Activated CD4-positive, alpha-beta memory T cell treated with anti-CD3 and anti-CD28 coated beads, Interleukin-2, amount 10 ng/mL, durations not matched to agents 7 days and 5 days (primary cell): Measurements from ENCODE around the gene CST11. TPM values are rescaled to one million over a fixed set of nuclear protein-coding genes. Genes with fewer than 3 reads are reported as not detected.

Experiments used
- CTCF ChIA-PET: fragments of 350-600 bp; sonication (Branson Sonifier 250); formaldehyde crosslinking; loops from one replicate; lab custom pipeline; 2021; ENCODE audit warnings: antibody characterized with exemption, inconsistent platforms; lab: Charles Lee
- POLR2A ChIA-PET: fragments of 350-600 bp; sonication (Branson Sonifier 250); formaldehyde crosslinking; loops from one replicate; lab custom pipeline; 2021; ENCODE audit warnings: antibody characterized with exemption; lab: Charles Lee
- DNase-seq: peaks from one replicate; pipeline ENCODE4 v3.0.0-alpha.2; 2020
- H3K27ac Mint-ChIP-seq: one replicate; pipeline ENCODE4 v1.8.0; 2021; ENCODE audit warnings: mild to moderate bottlenecking, mixed read lengths
- H3K27me3 Mint-ChIP-seq: one replicate; pipeline ENCODE4 v1.8.0; 2021; ENCODE audit warnings: mixed read lengths
- H3K36me3 Mint-ChIP-seq: one replicate; pipeline ENCODE4 v1.8.0; 2021; ENCODE audit warnings: low read depth, mixed read lengths
- H3K4me1 Mint-ChIP-seq: one replicate; pipeline ENCODE4 v1.8.0; 2021; ENCODE audit warnings: mixed read lengths
- H3K4me3 Mint-ChIP-seq: one replicate; pipeline ENCODE4 v1.8.0; 2021; ENCODE audit warnings: mild to moderate bottlenecking, mixed read lengths
- H3K9me3 Mint-ChIP-seq: one replicate; pipeline ENCODE4 v1.8.0; 2021; ENCODE audit warnings: mixed read lengths
- total RNA-seq, 2 experiments: library from RNA; stranded (reverse); gene quantifications; one replicate each; pipeline ENCODE4 v1.2.3, GENCODE V29; 2021

Gene CST11
- total RNA-seq, 2 experiments from 2014 or later, result not detected

DNA sequence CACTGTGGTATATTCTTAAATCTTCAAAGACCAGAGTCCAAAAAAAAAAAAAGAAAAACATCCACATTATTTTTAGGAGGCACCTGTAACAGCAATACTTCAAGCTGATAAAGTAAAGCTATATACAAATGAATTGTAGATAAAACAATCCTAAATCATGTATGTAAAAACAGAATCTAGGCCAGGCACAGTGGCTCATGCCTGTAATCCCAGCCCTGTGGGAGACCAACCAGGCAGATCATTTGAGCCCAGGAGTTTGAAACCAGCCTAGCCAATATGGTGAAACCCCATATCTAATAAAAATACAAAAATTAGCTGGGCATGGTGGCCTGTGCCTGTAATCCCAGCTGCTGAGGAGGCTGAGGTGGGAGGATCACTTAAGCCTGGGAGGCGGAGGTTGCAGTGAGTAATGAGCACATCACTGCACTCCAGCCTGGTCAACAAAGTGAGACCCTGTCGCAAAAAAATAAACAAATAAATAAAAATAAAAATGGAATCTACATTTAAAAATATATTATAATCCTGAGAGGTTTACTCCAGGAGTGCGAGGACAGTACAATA, 38.7 kb downstream of the CST11 start:
- no peak for DNase-seq
- POLR2A ChIA-PET, result no interaction called here
- H3K27ac Mint-ChIP-seq, result no peak overlapping the region
- no peaks in the 10 kb centered on the region for H3K27me3 Mint-ChIP-seq
- H3K4me1 Mint-ChIP-seq, result peaks cover 47% of the 10 kb centered on the region
- H3K9me3 Mint-ChIP-seq, result no peaks in the 10 kb centered on the region
- CTCF ChIA-PET, result no interaction called here
- peaks cover 25% of the 10 kb centered on the region for H3K36me3 Mint-ChIP-seq
- no peak overlapping the region for H3K4me3 Mint-ChIP-seq

DNA sequence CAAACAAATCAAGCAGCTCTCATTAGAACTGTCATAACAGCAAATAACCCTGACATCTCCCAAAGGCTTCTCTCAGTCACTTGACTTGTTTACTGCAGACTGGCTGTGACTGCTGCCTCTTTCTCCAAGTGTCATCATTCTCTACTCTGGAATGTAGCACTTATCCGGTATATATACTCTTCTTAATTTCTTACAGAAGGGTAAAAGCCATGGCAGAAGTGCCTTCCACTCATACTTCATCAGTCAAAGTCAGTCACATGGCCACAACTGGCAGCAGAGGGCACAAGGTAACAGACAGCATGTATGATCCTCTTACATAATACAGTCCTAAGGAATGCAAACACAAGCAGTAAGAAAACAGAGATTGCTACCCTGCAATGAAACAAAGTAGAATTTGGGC, 40.6 kb downstream of the CST11 start:
- no peak overlapping the region for H3K4me3 Mint-ChIP-seq
- peaks cover 24% of the 10 kb centered on the region for H3K36me3 Mint-ChIP-seq
- H3K4me1 Mint-ChIP-seq, result peaks cover 45% of the 10 kb centered on the region
- CTCF ChIA-PET, result no interaction called here
- no peak for DNase-seq
- POLR2A ChIA-PET, result interaction anchor here (1.1 kb wide), 1 partner anchor 12 kb away, joined by 3 read pairs; no protein-coding TSS in a partner anchor
- no peaks in the 10 kb centered on the region for H3K9me3 Mint-ChIP-seq
- no peak overlapping the region for H3K27ac Mint-ChIP-seq
- H3K27me3 Mint-ChIP-seq, result no peaks in the 10 kb centered on the region

DNA sequence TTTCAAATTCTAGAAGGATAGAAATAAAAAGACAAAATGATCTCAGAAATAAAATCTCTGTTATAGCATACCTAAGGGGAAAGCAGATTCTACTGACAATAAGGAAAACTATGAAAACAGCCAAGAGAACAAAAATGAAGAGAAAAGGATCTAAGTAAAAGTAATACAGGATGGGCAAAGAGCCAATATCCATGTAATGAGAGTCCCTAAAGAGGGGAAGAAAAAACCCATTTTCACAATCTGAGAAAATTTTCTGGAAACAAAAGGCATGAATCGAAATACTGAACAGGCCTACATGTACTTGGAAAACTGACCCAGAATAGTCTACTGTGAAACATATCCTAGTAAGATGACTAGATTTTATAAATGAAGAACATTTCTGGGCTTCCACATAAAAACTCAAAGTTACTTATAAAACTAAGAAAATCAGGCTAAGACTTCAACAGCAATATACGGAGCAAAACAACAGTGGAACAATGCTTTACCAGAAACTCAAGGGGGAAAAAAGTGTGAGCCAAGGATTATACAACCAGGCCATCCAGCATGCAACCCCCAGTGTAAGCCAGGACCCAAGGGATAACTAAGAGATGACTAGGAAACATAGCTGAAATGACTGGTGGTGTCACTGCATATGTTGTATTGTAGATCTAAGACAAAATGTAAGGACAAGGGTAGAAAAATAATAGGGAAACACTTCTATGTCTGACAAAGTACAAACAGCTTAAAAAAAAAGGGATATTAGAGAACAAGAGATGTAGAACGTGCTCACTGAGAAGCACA, 41.6 kb downstream of the CST11 start:
- ChIA-PET POLR2A (interaction anchor here (1.1 kb wide), 1 partner anchor 11 kb away, joined by 3 read pairs; no protein-coding TSS in a partner anchor), CTCF (no interaction called here)
- no peak overlapping the region for H3K4me3 Mint-ChIP-seq
- DNase-seq, result no peak
- no peaks in the 10 kb centered on the region for H3K27me3 Mint-ChIP-seq
- H3K27ac Mint-ChIP-seq, result no peak overlapping the region
- no peaks in the 10 kb centered on the region for H3K9me3 Mint-ChIP-seq
- H3K36me3 Mint-ChIP-seq, result peaks cover 29% of the 10 kb centered on the region
- peaks cover 41% of the 10 kb centered on the region for H3K4me1 Mint-ChIP-seq

DNA sequence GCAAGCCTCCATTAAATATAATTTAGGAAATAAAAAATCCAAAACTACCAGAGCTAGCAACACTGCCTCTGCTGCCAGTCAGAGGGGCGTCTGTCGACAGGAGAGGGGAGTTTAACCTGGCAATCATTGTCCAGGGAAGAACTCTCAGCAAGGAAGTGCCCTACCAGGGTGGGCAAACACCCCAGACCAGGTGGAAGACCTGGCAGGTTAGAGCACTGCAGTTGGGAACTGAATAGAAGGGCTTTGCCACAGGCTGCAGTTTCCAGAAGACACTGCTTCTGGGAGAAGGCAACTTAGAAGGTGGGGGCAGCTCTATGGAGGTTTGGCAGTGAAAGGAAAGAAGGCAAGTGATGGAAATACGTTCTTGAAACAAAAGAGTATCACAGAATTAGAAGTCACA, 42.9 kb downstream of the CST11 start:
- H3K4me3 Mint-ChIP-seq, result no peak overlapping the region
- peaks cover 26% of the 10 kb centered on the region for H3K36me3 Mint-ChIP-seq

GRCh38 chr20:23408957-23409356, 43.7 kb downstream of the CST11 start:
- Mint-ChIP-seq H3K4me1 (peaks cover 37% of the 10 kb centered on the region), H3K9me3 (no peaks in the 10 kb centered on the region), H3K27me3 (no peaks in the 10 kb centered on the region), H3K27ac (no peak overlapping the region), H3K4me3 (no peak overlapping the region), H3K36me3 (peaks cover 26% of the 10 kb centered on the region)
- DNase-seq, result no peak
- CTCF ChIA-PET, result interaction anchor here (1.7 kb wide), 1 partner anchor 11 kb away, joined by 3 read pairs; no protein-coding TSS in a partner anchor
- POLR2A ChIA-PET, result interaction anchor here (1.0 kb wide), 1 partner anchor 11 kb away, joined by 4 read pairs; no protein-coding TSS in a partner anchor

More for the DNA sequence above, 42.9 kb downstream of the CST11 start:
- Mint-ChIP-seq H3K27ac (no peak overlapping the region), H3K9me3 (no peaks in the 10 kb centered on the region), H3K27me3 (no peaks in the 10 kb centered on the region), H3K4me1 (peaks cover 35% of the 10 kb centered on the region)
- DNase-seq, result no peak
- ChIA-PET CTCF (interaction anchor here (1.7 kb wide), 1 partner anchor 10 kb away, joined by 3 read pairs; no protein-coding TSS in a partner anchor), POLR2A (interaction anchor here (1.0 kb wide), 1 partner anchor 10 kb away, joined by 4 read pairs; no protein-coding TSS in a partner anchor)

GRCh38 chr20:23407781-23408464, 44.8 kb downstream of the CST11 start:
- ChIA-PET POLR2A (interaction anchor here (2.2 kb wide), 1 partner anchor 11 kb away, joined by 8 read pairs; no protein-coding TSS in a partner anchor), CTCF (interaction anchor here (0.5 to 3.1 kb wide), 3 partner anchors 9 to 14 kb away, joined by 3 to 12 read pairs (median 5); partner anchors contain the start of gene NAPB)
- Mint-ChIP-seq H3K27me3 (no peaks in the 10 kb centered on the region), H3K36me3 (peaks cover 26% of the 10 kb centered on the region), H3K9me3 (no peaks in the 10 kb centered on the region), H3K27ac (peak overlapping the region; percentile 28), H3K4me3 (no peak overlapping the region), H3K4me1 (peaks cover 35% of the 10 kb centered on the region)
- DNase-seq, result peak; percentile 27

DNA sequence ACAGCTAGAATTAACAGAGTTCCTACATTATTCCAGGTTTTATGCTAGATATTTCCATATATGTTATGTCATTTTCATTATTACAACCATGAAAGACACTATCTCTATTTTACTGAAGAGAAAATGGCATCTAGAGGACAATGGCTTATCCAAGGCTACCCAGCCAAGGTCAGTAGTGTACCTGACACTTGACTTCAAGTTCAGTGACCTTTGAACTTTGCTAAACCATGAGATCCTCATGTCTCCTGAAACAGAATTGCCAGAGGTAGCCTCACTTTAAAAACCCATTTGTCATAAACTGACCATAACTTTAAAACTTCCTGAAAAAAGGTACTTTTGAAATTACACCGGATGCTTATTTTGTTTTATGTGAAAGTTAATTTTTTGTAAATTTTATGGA, 45.8 kb downstream of the CST11 start:
- H3K36me3 Mint-ChIP-seq, result peaks cover 29% of the 10 kb centered on the region
- DNase-seq, result no peak
- H3K9me3 Mint-ChIP-seq, result no peaks in the 10 kb centered on the region
- no peak overlapping the region for H3K27ac Mint-ChIP-seq
- no peaks in the 10 kb centered on the region for H3K27me3 Mint-ChIP-seq
- peaks cover 36% of the 10 kb centered on the region for H3K4me1 Mint-ChIP-seq
- ChIA-PET CTCF (interaction anchor here (0.7 to 3.1 kb wide), 3 partner anchors 11 to 15 kb away, joined by 3 to 12 read pairs (median 3); partner anchors contain the start of gene NAPB), POLR2A (interaction anchor here (2.2 to 3.1 kb wide), 2 partner anchors 12 to 56 kb away, joined by 8 to 10 read pairs; partner anchors contain the start of gene NXT1)
- H3K4me3 Mint-ChIP-seq, result no peak overlapping the region

DNA sequence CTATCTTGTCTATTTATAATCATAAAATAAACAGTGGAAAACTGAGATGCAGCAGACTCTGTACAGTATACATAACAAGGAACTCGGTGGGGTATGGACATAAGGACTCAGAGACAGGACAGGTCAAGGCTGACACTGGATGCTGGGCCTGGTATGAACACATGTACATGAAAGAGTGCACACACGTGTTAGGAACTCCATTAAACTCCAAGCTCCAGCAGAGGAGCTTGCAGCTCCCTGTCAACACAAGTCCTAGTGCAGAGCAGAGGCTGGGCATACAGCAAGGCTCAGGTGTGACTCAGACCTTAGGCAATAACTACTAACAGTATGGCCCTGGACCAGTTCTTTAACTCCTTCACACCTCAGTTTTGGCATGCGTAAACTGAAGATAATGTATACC, 48.5 kb downstream of the CST11 start:
- Mint-ChIP-seq H3K27me3 (no peaks in the 10 kb centered on the region), H3K4me1 (peaks cover 51% of the 10 kb centered on the region), H3K36me3 (peaks cover 27% of the 10 kb centered on the region), H3K9me3 (no peaks in the 10 kb centered on the region), H3K27ac (no peak overlapping the region), H3K4me3 (no peak overlapping the region)
- CTCF ChIA-PET, result interaction anchor here (6.6 kb wide), 1 partner anchor 16 kb away, joined by 44 read pairs; the partner anchor contains the start of gene NAPB
- POLR2A ChIA-PET, result interaction anchor here (3.1 to 8.0 kb wide), 2 partner anchors 15 to 54 kb away, joined by 10 to 58 read pairs; partner anchors contain the start of genes NAPB and NXT1
- no peak for DNase-seq

GRCh38 chr20:23403751-23404150, 48.9 kb downstream of the CST11 start:
- H3K9me3 Mint-ChIP-seq, result no peaks in the 10 kb centered on the region
- H3K27ac Mint-ChIP-seq, result no peak overlapping the region
- H3K4me1 Mint-ChIP-seq, result peaks cover 54% of the 10 kb centered on the region
- H3K27me3 Mint-ChIP-seq, result no peaks in the 10 kb centered on the region
- ChIA-PET CTCF (interaction anchor here (1.5 to 6.6 kb wide), 2 partner anchors 16 to 54 kb away, joined by 3 to 44 read pairs; partner anchors contain the start of gene NAPB), POLR2A (interaction anchor here (8.0 kb wide), 1 partner anchor 15 kb away, joined by 58 read pairs; the partner anchor contains the start of gene NAPB)
- no peak for DNase-seq
- H3K4me3 Mint-ChIP-seq, result no peak overlapping the region
- H3K36me3 Mint-ChIP-seq, result peaks cover 31% of the 10 kb centered on the region

- ChIA-PET POLR2A (interaction anchor here (1.1 to 8.0 kb wide), 3 partner anchors 11 to 51 kb away, joined by 3 to 58 read pairs (median 16); partner anchors contain the start of genes NAPB and NXT1), CTCF (interaction anchor here (1.1 to 6.6 kb wide), 2 partner anchors 19 to 60 kb away, joined by 3 to 44 read pairs; partner anchors contain the start of gene NAPB)
- peaks cover 37% of the 10 kb centered on the region for H3K36me3 Mint-ChIP-seq
- H3K4me1 Mint-ChIP-seq, result peaks cover 52% of the 10 kb centered on the region
- no peak overlapping the region for H3K4me3 Mint-ChIP-seq
- DNase-seq, result no peak
- H3K9me3 Mint-ChIP-seq, result no peaks in the 10 kb centered on the region
- H3K27ac Mint-ChIP-seq, result no peak overlapping the region
- H3K27me3 Mint-ChIP-seq, result no peaks in the 10 kb centered on the region
Observed at GRCh38 chr20:23401051-23401450, 51.6 kb downstream of the CST11 start.
